HS-5 (cell line): ENCODE results near the gene RNF207.

Source experiments
- DNase-seq: peaks from one replicate; pipeline ENCODE4 v3.0.0-alpha.2; 2012; ENCODE audit warnings: low read depth

Gene RNF207

DNA sequence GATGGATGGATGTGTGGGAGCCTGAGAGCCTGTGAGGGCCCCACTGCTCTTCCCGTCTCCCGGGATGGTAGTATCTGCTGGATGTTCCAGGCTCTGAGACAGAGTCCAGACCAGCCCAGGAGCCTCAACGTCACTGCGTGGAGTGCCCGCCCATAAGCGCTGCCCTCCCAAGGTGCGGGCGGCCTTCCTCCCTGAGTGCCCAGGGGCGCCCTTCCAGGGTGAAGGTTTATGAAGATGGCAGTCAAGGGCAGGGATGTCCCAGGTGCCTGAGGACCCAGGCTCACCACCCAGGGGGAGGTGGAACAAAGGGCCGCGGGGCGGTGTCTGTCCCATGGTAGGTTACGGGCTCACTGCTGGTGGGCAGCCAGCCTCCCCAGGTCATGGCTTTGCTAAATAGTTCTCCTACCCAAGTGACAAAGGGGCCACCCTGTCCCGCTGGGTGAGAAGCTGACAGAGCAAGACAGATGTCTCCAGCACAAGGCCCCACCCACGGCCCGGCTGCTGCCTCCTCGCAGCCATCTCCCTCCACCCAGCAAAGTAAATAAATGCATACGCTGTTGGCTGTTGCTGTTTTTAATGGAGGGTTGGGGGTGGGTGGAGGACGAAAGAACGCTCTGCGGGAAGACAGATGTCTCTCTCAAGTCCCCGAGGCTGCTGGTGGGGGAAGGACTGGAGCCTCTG, 63.9 kb downstream of the RNF207 start:
- no peak for DNase-seq

DNA sequence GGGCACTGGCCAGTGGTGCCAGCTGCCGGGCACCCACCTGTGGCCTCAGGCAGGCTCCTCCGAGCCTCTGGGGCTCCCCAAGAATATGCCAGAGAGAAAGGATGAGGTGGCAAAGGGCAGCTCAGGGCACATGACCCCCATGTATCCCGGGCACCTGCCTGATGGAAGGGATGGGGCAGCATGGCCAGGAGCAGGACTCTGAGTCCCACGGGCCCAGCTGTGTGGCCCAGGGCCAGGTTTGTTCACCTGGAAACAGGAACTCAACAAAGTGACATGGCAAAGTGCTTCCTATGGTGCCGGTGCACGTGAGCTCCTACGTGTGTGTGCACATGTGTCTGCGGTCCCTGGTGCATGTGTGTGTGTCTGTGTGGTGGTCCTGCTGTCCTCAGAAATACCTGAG, 64.5 kb downstream of the RNF207 start:
- no peak for DNase-seq
